ENCODE measurements around the gene ERGIC1. TPM values are rescaled to one million over a fixed set of nuclear protein-coding genes. Genes with fewer than 3 reads are reported as not detected.
A peak's percentile ranks its signal among the peaks of the same experiment; 100 is the strongest.

ERGIC1 gene
- total and polyA plus RNA-seq, 2 of the 13 experiments (the other 11 are each of a cell fraction or from before 2014, with no cell fraction given): 78.5 to 184 TPM

DNA sequence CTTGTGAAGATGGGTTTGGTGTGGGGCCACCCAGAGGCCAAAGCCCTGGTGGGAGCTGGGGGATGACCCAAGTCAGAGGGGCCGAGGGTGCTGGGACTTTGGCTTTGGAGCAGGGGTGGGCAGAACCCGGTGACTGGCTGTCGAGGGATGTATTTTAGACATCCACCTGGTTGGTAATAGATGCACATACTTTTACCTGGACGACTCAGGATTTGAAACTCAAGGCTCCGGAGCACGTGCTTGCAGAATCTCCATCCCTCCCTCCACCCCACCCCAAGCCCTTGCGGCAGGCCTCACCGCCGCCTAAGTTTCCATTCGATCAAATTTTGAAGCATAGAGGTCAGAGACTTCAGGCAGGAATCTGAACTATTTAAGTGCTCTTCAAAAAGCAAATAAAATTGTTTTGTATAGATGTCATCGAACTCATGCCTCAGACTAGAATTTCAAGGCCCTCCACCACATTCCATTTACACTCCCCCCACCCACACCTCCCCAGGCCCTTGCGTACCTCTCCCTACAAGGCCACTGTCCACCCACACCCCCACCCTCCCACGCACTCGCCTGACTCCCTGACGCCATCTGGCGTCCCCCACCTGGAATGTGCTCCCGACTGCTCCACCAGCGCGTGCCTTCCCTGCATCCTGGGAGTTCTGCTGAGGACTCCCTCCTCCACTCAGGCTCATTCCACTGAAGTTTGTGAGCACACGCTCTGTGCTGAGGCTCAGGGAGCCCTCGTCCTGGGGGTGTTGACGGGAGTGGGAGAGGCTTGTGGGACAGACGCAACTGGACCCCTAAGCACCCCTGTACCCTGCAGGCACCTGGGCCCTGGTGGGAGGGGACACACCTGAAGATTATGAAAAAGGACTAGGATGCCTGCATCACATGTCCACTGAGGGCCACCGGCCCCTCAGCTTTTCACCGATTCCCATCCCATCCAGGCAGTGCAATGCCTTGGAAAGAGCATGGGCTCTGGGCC, 68.7 kb downstream of the ERGIC1 start (continued):
- TF ChIP-seq GTF3A (CRISPR knock-in tag; conservative IDR thresholded peaks at IDR 0.05) (no peak), GATAD2A (CRISPR knock-in tag; IDR thresholded peaks at IDR 0.05) (peak; percentile 78), ZNF34 (CRISPR knock-in tag; IDR thresholded peaks at IDR 0.05; ENCODE audit: borderline replicate concordance) (no peak), HNRNPK (IDR thresholded peaks at IDR 0.05; ENCODE audit: low read depth, low read length, poor library complexity, severe bottlenecking) (peak; percentile 63), AGO2 (optimal IDR thresholded peaks at IDR 0.05; ENCODE audit: low read depth, low read length) (peak; percentile 36), GTF2F1 (IDR thresholded peaks at IDR 0.05; ENCODE audit: low read length) (no peak), MED1 (CRISPR knock-in tag; IDR thresholded peaks at IDR 0.05) (peak; percentile 87), ZFP36L2 (CRISPR knock-in tag; IDR thresholded peaks at IDR 0.05) (no peak), PCBP2 (optimal IDR thresholded peaks at IDR 0.05; ENCODE audit: low read depth, low read length, poor library complexity, severe bottlenecking) (no peak), SP140L (CRISPR knock-in tag; IDR thresholded peaks at IDR 0.05; ENCODE audit: borderline replicate concordance) (no peak), MAFK (conservative IDR thresholded peaks at IDR 0.05 in 1 of 2, IDR thresholded peaks at IDR 0.05 in 1 of 2; ENCODE audit: low read length in 2 of 2) (no peak), SOX6 (IDR thresholded peaks at IDR 0.05) (no peak), SOX6 (CRISPR knock-in tag; IDR thresholded peaks at IDR 0.05) (peak; percentile 70)
- TF ChIP-seq, protein P1, sequence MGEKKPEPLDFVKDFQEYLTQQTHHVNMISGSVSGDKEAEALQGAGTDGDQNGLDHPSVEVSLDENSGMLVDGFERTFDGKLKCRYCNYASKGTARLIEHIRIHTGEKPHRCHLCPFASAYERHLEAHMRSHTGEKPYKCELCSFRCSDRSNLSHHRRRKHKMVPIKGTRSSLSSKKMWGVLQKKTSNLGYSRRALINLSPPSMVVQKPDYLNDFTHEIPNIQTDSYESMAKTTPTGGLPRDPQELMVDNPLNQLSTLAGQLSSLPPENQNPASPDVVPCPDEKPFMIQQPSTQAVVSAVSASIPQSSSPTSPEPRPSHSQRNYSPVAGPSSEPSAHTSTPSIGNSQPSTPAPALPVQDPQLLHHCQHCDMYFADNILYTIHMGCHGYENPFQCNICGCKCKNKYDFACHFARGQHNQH (CRISPR knock-in tag; IDR thresholded peaks at IDR 0.05): peak; percentile 43; the same call in 1 of the 2 replicates
- TF ChIP-seq, protein P2, sequence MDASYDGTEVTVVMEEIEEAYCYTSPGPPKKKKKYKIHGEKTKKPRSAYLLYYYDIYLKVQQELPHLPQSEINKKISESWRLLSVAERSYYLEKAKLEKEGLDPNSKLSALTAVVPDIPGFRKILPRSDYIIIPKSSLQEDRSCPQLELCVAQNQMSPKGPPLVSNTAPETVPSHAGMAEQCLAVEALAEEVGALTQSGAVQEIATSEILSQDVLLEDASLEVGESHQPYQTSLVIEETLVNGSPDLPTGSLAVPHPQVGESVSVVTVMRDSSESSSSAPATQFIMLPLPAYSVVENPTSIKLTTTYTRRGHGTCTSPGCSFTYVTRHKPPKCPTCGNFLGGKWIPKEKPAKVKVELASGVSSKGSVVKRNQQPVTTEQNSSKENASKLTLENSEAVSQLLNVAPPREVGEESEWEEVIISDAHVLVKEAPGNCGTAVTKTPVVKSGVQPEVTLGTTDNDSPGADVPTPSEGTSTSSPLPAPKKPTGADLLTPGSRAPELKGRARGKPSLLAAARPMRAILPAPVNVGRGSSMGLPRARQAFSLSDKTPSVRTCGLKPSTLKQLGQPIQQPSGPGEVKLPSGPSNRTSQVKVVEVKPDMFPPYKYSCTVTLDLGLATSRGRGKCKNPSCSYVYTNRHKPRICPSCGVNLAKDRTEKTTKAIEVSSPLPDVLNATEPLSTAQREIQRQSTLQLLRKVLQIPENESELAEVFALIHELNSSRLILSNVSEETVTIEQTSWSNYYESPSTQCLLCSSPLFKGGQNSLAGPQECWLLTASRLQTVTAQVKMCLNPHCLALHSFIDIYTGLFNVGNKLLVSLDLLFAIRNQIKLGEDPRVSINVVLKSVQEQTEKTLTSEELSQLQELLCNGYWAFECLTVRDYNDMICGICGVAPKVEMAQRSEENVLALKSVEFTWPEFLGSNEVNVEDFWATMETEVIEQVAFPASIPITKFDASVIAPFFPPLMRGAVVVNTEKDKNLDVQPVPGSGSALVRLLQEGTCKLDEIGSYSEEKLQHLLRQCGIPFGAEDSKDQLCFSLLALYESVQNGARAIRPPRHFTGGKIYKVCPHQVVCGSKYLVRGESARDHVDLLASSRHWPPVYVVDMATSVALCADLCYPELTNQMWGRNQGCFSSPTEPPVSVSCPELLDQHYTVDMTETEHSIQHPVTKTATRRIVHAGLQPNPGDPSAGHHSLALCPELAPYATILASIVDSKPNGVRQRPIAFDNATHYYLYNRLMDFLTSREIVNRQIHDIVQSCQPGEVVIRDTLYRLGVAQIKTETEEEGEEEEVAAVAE (CRISPR knock-in tag; IDR thresholded peaks at IDR 0.05; ENCODE audit: borderline replicate concordance): no peak
- TF ChIP-seq, protein P3, sequence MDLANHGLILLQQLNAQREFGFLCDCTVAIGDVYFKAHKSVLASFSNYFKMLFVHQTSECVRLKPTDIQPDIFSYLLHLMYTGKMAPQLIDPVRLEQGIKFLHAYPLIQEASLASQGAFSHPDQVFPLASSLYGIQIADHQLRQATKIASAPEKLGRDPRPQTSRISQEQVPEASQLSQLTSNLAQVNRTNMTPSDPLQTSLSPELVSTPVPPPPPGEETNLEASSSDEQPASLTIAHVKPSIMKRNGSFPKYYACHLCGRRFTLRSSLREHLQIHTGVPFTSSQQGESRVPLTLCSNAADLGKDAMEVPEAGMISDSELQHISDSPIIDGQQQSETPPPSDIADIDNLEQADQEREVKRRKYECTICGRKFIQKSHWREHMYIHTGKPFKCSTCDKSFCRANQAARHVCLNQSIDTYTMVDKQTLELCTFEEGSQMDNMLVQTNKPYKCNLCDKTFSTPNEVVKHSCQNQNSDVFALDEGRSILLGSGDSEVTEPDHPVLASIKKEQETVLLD (CRISPR knock-in tag; IDR thresholded peaks at IDR 0.05; ENCODE audit: low read depth): no peak
- TF ChIP-seq, protein P4, sequence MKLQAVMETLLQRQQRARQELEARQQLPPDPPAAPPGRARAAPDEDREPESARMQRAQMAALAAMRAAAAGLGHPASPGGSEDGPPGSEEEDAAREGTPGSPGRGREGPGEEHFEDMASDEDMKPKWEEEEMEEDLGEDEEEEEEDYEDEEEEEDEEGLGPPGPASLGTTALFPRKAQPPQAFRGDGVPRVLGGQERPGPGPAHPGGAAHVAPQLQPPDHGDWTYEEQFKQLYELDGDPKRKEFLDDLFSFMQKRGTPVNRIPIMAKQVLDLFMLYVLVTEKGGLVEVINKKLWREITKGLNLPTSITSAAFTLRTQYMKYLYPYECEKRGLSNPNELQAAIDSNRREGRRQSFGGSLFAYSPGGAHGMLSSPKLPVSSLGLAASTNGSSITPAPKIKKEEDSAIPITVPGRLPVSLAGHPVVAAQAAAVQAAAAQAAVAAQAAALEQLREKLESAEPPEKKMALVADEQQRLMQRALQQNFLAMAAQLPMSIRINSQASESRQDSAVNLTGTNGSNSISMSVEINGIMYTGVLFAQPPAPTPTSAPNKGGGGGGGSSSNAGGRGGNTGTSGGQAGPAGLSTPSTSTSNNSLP (IDR thresholded peaks at IDR 0.05; ENCODE audit: low read depth, low read length): 0 out of 2 replicates have a peak, but pooled peaks have one; percentile 6
- TF ChIP-seq, protein P5, sequence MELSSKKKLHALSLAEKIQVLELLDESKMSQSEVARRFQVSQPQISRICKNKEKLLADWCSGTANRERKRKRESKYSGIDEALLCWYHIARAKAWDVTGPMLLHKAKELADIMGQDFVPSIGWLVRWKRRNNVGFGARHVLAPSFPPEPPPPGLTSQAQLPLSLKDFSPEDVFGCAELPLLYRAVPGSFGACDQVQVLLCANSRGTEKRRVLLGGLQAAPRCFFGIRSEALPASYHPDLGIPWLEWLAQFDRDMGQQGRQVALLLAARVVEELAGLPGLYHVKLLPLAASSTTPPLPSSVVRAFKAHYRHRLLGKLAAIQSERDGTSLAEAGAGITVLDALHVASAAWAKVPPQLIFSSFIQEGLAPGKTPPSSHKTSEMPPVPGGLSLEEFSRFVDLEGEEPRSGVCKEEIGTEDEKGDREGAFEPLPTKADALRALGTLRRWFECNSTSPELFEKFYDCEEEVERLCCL (CRISPR knock-in tag; IDR thresholded peaks at IDR 0.05; ENCODE audit: borderline replicate concordance): no peak
